Peyer's patch (tissue), 4 donors: ENCODE measurements around the gene FDXR.

Experiments used
- POLR2A ChIP-seq, 2 donors: fragments of 450-650 bp; IDR thresholded peaks; one replicate each; pipeline ENCODE4 v1.5.1; 2017; ENCODE audit warnings: antibody characterized with exemption in 2 of 2, mild to moderate bottlenecking in 2 of 2, moderate library complexity in 2 of 2
- TF ChIP-seq, protein P1 (sequence below), 6 experiments: fragments of 450-650 bp in 4 of 6; fragments of 200-600 bp in 2 of 6; sonication (generic) in 1 of 6; IDR thresholded peaks; one replicate each; pipeline ENCODE4 v1.5.1; 2017 to 2019; ENCODE audit warnings: antibody characterized with exemption in 6 of 6, mild to moderate bottlenecking in 3 of 6, moderate library complexity in 1 of 6

GRCh38 chr17:74860229-74860871 is 12.4 kb downstream of the FDXR start:
- TF ChIP-seq, protein P1, sequence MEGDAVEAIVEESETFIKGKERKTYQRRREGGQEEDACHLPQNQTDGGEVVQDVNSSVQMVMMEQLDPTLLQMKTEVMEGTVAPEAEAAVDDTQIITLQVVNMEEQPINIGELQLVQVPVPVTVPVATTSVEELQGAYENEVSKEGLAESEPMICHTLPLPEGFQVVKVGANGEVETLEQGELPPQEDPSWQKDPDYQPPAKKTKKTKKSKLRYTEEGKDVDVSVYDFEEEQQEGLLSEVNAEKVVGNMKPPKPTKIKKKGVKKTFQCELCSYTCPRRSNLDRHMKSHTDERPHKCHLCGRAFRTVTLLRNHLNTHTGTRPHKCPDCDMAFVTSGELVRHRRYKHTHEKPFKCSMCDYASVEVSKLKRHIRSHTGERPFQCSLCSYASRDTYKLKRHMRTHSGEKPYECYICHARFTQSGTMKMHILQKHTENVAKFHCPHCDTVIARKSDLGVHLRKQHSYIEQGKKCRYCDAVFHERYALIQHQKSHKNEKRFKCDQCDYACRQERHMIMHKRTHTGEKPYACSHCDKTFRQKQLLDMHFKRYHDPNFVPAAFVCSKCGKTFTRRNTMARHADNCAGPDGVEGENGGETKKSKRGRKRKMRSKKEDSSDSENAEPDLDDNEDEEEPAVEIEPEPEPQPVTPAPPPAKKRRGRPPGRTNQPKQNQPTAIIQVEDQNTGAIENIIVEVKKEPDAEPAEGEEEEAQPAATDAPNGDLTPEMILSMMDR (IDR thresholded peaks at IDR 0.05), result no peak
- no peak for TF ChIP-seq POLR2A (IDR thresholded peaks at IDR 0.05)
